Neuron (in vitro differentiated cells): ENCODE measurements around the gene THSD4.

ENCODE experiments used
- H2AFZ ChIP-seq: one replicate; pipeline ENCODE4 v1.6.1; 2013; ENCODE audit warnings: low read depth, mild to moderate bottlenecking, inconsistent platforms, low read length, moderate library complexity
- H3K27me3 ChIP-seq: one replicate; pipeline ENCODE4 v1.6.1; 2013; ENCODE audit warnings: low read length; ENCODE audit not compliant: insufficient read depth
- H3K36me3 ChIP-seq: one replicate; pipeline ENCODE4 v1.6.1; 2013; ENCODE audit warnings: low read length; ENCODE audit not compliant: insufficient read depth
- H3K4me1 ChIP-seq: one replicate; pipeline ENCODE4 v1.6.1; 2013; ENCODE audit warnings: low read length; ENCODE audit not compliant: insufficient read depth
- H3K4me3 ChIP-seq: 2 replicates; pipeline ENCODE4 v1.5.1; 2013; ENCODE audit warnings: mild to moderate bottlenecking, low read length, moderate library complexity
- H3K9me3 ChIP-seq: one replicate; pipeline ENCODE4 v1.6.1; 2013; ENCODE audit warnings: low read length

THSD4 gene

GRCh38 chr15:71374607-71375352, 259.5 kb downstream of the THSD4 start:
- Histone ChIP-seq H3K27me3 (no peaks in the 10 kb centered on the region), H3K4me3 (no peak overlapping the region), H2AFZ (no peak overlapping the region), H3K36me3 (no peaks in the 10 kb centered on the region), H3K9me3 (no peaks in the 10 kb centered on the region), H3K4me1 (no peaks in the 10 kb centered on the region)

- Histone ChIP-seq H3K9me3 (no peaks in the 10 kb centered on the region), H3K27me3 (no peaks in the 10 kb centered on the region), H2AFZ (no peak overlapping the region), H3K36me3 (no peaks in the 10 kb centered on the region), H3K4me1 (no peaks in the 10 kb centered on the region), H3K4me3 (no peak overlapping the region)
Measured at GRCh38 chr15:71375934-71376333, 260.7 kb downstream of the THSD4 start.

- H3K36me3 ChIP-seq: no peaks in the 10 kb centered on the region
- H3K9me3 ChIP-seq: no peaks in the 10 kb centered on the region
- no peak overlapping the region for H2AFZ ChIP-seq
- H3K4me1 ChIP-seq: no peaks in the 10 kb centered on the region
- no peaks in the 10 kb centered on the region for H3K27me3 ChIP-seq
- H3K4me3 ChIP-seq: no peak overlapping the region
Measured at GRCh38 chr15:71379893-71380292, 264.6 kb downstream of the THSD4 start.

GRCh38 chr15:71380345-71380744, 265.1 kb downstream of the THSD4 start:
- Histone ChIP-seq H2AFZ (no peak overlapping the region), H3K36me3 (no peaks in the 10 kb centered on the region), H3K9me3 (no peaks in the 10 kb centered on the region), H3K27me3 (no peaks in the 10 kb centered on the region), H3K4me1 (no peaks in the 10 kb centered on the region), H3K4me3 (no peak overlapping the region)

- no peaks in the 10 kb centered on the region for H3K9me3 ChIP-seq
- H3K36me3 ChIP-seq: no peaks in the 10 kb centered on the region
- no peak overlapping the region for H2AFZ ChIP-seq
- no peak overlapping the region for H3K4me3 ChIP-seq
- peaks cover 5% of the 10 kb centered on the region for H3K27me3 ChIP-seq
- H3K4me1 ChIP-seq: no peaks in the 10 kb centered on the region
Measured at GRCh38 chr15:71384501-71384900, 269.2 kb downstream of the THSD4 start.

GRCh38 chr15:71385026-71385425, 269.8 kb downstream of the THSD4 start:
- Histone ChIP-seq H3K9me3 (no peaks in the 10 kb centered on the region), H3K4me1 (no peaks in the 10 kb centered on the region), H3K36me3 (no peaks in the 10 kb centered on the region), H2AFZ (no peak overlapping the region), H3K27me3 (peaks cover 5% of the 10 kb centered on the region), H3K4me3 (no peak overlapping the region)

GRCh38 chr15:71385457-71385856, 270.2 kb downstream of the THSD4 start:
- Histone ChIP-seq H3K4me1 (no peaks in the 10 kb centered on the region), H3K27me3 (peaks cover 5% of the 10 kb centered on the region), H3K4me3 (no peak overlapping the region), H3K36me3 (no peaks in the 10 kb centered on the region), H3K9me3 (no peaks in the 10 kb centered on the region), H2AFZ (no peak overlapping the region)

GRCh38 chr15:71386005-71386404, 270.7 kb downstream of the THSD4 start:
- Histone ChIP-seq H2AFZ (no peak overlapping the region), H3K27me3 (peaks cover 5% of the 10 kb centered on the region), H3K9me3 (no peaks in the 10 kb centered on the region), H3K4me3 (no peak overlapping the region), H3K4me1 (no peaks in the 10 kb centered on the region), H3K36me3 (no peaks in the 10 kb centered on the region)

GRCh38 chr15:71386448-71387236, 271.4 kb downstream of the THSD4 start:
- Histone ChIP-seq H3K36me3 (no peaks in the 10 kb centered on the region), H3K4me1 (no peaks in the 10 kb centered on the region), H3K4me3 (no peak overlapping the region), H3K9me3 (no peaks in the 10 kb centered on the region), H3K27me3 (peaks cover 5% of the 10 kb centered on the region), H2AFZ (no peak overlapping the region)

GRCh38 chr15:71387810-71388209, 272.5 kb downstream of the THSD4 start:
- Histone ChIP-seq H3K27me3 (peaks cover 5% of the 10 kb centered on the region), H2AFZ (no peak overlapping the region), H3K4me1 (peaks cover 6% of the 10 kb centered on the region), H3K9me3 (no peaks in the 10 kb centered on the region), H3K36me3 (no peaks in the 10 kb centered on the region), H3K4me3 (no peak overlapping the region)

GRCh38 chr15:71390096-71390495, 274.8 kb downstream of the THSD4 start:
- Histone ChIP-seq H3K27me3 (peaks cover 5% of the 10 kb centered on the region), H3K36me3 (no peaks in the 10 kb centered on the region), H3K9me3 (no peaks in the 10 kb centered on the region), H3K4me3 (no peak overlapping the region), H2AFZ (no peak overlapping the region), H3K4me1 (peaks cover 13% of the 10 kb centered on the region)

- Histone ChIP-seq H3K4me1 (peaks cover 13% of the 10 kb centered on the region), H2AFZ (no peak overlapping the region), H3K27me3 (peaks cover 5% of the 10 kb centered on the region), H3K4me3 (no peak overlapping the region), H3K36me3 (no peaks in the 10 kb centered on the region), H3K9me3 (no peaks in the 10 kb centered on the region)
Measured at GRCh38 chr15:71391421-71392088, 276.3 kb downstream of the THSD4 start.

GRCh38 chr15:71392861-71393283, 277.6 kb downstream of the THSD4 start:
- peak overlapping the region; percentile 7 for H2AFZ ChIP-seq
- peaks cover 5% of the 10 kb centered on the region for H3K27me3 ChIP-seq
- no peaks in the 10 kb centered on the region for H3K9me3 ChIP-seq
- no peak overlapping the region for H3K4me3 ChIP-seq
- H3K36me3 ChIP-seq: no peaks in the 10 kb centered on the region
- H3K4me1 ChIP-seq: peaks cover 13% of the 10 kb centered on the region
